WTC11 (cell line): ENCODE measurements around the gene FSTL4.

Experiments
- CREB1 ChIP-seq: sonication (generic); formaldehyde crosslinking; IDR thresholded peaks from 2 replicates; pipeline ENCODE4 v1.8.0; 2023; ENCODE audit warnings: mild to moderate bottlenecking, missing genetic modification reagents
- E2F5 ChIP-seq: sonication (generic); formaldehyde crosslinking; IDR thresholded peaks from 2 replicates; pipeline ENCODE4 v1.8.1; 2022; ENCODE audit warnings: mild to moderate bottlenecking, moderate library complexity, missing genetic modification reagents
- IRF1 ChIP-seq: sonication (generic); formaldehyde crosslinking; IDR thresholded peaks from 2 replicates; pipeline ENCODE4 v1.8.0; 2023; ENCODE audit warnings: missing genetic modification reagents
- IRF2 ChIP-seq: sonication (generic); formaldehyde crosslinking; IDR thresholded peaks from 2 replicates; pipeline ENCODE4 v1.8.0; 2022; ENCODE audit warnings: low read depth, missing genetic modification reagents, borderline replicate concordance
- JUN ChIP-seq: sonication (generic); formaldehyde crosslinking; IDR thresholded peaks from 2 replicates; pipeline ENCODE4 v1.8.0; 2023; ENCODE audit warnings: mild to moderate bottlenecking, missing genetic modification reagents
- NFE2L1 ChIP-seq: sonication (generic); formaldehyde crosslinking; IDR thresholded peaks from 2 replicates; pipeline ENCODE4 v1.8.1; 2023; ENCODE audit warnings: missing genetic modification reagents
- OVOL2 ChIP-seq: fragments of 250-450 bp; sonication (Bioruptor Pico); IDR thresholded peaks from 2 replicates; pipeline ENCODE4 v1.9.0; 2021; ENCODE audit warnings: mild to moderate bottlenecking, borderline replicate concordance
- STAT6 ChIP-seq: sonication (generic); formaldehyde crosslinking; conservative IDR thresholded peaks from 2 replicates; pipeline ENCODE4 v1.8.1; 2023; ENCODE audit warnings: mild to moderate bottlenecking, low read depth, missing genetic modification reagents, moderate library complexity
- TCF7 ChIP-seq: sonication (generic); formaldehyde crosslinking; IDR thresholded peaks from 2 replicates; pipeline ENCODE4 v1.8.0; 2022; ENCODE audit warnings: mild to moderate bottlenecking, low read depth, missing genetic modification reagents, moderate library complexity
- USF1 ChIP-seq: sonication (generic); formaldehyde crosslinking; IDR thresholded peaks from 2 replicates; pipeline ENCODE4 v1.8.0; 2022; ENCODE audit warnings: mild to moderate bottlenecking, missing genetic modification reagents
- ZNF121 ChIP-seq: sonication (generic); formaldehyde crosslinking; IDR thresholded peaks from 2 replicates; pipeline ENCODE4 v1.8.0; 2023; ENCODE audit warnings: missing genetic modification reagents
- TF ChIP-seq, protein P1 (sequence below): fragments of 200-600 bp; IDR thresholded peaks from 2 replicates; pipeline ENCODE4 v1.8.0; 2022; ENCODE audit warnings: antibody characterized with exemption
- TF ChIP-seq, protein P2 (sequence below): sonication (generic); formaldehyde crosslinking; IDR thresholded peaks from 2 replicates; pipeline ENCODE4 v1.8.1; 2022; ENCODE audit warnings: low read depth, missing genetic modification reagents, borderline replicate concordance

- TF ChIP-seq, protein P1, sequence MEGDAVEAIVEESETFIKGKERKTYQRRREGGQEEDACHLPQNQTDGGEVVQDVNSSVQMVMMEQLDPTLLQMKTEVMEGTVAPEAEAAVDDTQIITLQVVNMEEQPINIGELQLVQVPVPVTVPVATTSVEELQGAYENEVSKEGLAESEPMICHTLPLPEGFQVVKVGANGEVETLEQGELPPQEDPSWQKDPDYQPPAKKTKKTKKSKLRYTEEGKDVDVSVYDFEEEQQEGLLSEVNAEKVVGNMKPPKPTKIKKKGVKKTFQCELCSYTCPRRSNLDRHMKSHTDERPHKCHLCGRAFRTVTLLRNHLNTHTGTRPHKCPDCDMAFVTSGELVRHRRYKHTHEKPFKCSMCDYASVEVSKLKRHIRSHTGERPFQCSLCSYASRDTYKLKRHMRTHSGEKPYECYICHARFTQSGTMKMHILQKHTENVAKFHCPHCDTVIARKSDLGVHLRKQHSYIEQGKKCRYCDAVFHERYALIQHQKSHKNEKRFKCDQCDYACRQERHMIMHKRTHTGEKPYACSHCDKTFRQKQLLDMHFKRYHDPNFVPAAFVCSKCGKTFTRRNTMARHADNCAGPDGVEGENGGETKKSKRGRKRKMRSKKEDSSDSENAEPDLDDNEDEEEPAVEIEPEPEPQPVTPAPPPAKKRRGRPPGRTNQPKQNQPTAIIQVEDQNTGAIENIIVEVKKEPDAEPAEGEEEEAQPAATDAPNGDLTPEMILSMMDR = no peak
- TF ChIP-seq JUN (CRISPR knock-in tag) (no peak), STAT6 (CRISPR knock-in tag) (no peak), OVOL2 (CRISPR knock-in tag) (no peak), IRF1 (CRISPR knock-in tag) (no peak), CREB1 (CRISPR knock-in tag) (no peak), NFE2L1 (CRISPR knock-in tag) (no peak), TCF7 (CRISPR knock-in tag) (no peak), ZNF121 (CRISPR knock-in tag) (no peak), USF1 (CRISPR knock-in tag) (no peak), E2F5 (CRISPR knock-in tag) (no peak), IRF2 (no peak)
- TF ChIP-seq, protein P2, sequence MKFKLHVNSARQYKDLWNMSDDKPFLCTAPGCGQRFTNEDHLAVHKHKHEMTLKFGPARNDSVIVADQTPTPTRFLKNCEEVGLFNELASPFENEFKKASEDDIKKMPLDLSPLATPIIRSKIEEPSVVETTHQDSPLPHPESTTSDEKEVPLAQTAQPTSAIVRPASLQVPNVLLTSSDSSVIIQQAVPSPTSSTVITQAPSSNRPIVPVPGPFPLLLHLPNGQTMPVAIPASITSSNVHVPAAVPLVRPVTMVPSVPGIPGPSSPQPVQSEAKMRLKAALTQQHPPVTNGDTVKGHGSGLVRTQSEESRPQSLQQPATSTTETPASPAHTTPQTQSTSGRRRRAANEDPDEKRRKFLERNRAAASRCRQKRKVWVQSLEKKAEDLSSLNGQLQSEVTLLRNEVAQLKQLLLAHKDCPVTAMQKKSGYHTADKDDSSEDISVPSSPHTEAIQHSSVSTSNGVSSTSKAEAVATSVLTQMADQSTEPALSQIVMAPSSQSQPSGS (CRISPR knock-in tag) = no peak
Observed at GRCh38 chr5:133412661-133413060, 199.7 kb downstream of the FSTL4 start.
